ENCODE measurements around the gene CDSN. TPM values are rescaled to one million over a fixed set of nuclear protein-coding genes. Genes with fewer than 3 reads are reported as not detected.

The CDSN gene
- total and polyA plus RNA-seq, 2 of the 8 experiments (the other 6 are each of a cell fraction or from before 2014, with no cell fraction given) = not detected

- ChIA-PET CTCF (ENCODE audit: partially characterized antibody) (interaction anchor here (0.6 to 3.4 kb wide), 8 partner anchors 11 to 276 kb away, joined by 3 to 16 read pairs (median 6); partner anchors contain the start of gene VARS2), POLR2A (ENCODE audit: partially characterized antibody) (interaction anchor here (1.2 kb wide), 1 partner anchor 184 kb away, joined by 5 read pairs; the partner anchor contains the start of gene GTF2H4)
- Histone ChIP-seq H3K18ac (ENCODE audit: extremely low read depth, low read length) (no peak overlapping the region), H2AK5ac (ENCODE audit: low read depth, low read length) (no peak overlapping the region), H2BK20ac (ENCODE audit: low read length) (no peak overlapping the region), H2BK120ac (replicated peaks; ENCODE audit: low read depth, low read length) (no peak overlapping the region), H2AFZ (ENCODE audit: low read length) (no peak overlapping the region; the same call in 1 of the 2 replicates), H3K4me1 (replicated peaks in 1 of 4; ENCODE audit: control insufficient read depth in 3 of 4, insufficient read depth in 4 of 4, low read length in 3 of 4) (peaks cover 0 to 3% (median 0%) of the 10 kb centered on the region in 4 experiments; a peak in 3 of 7 replicates), H2BK15ac (ENCODE audit: low read length) (no peak overlapping the region), H3K36me3 (ENCODE audit: control insufficient read depth in 2 of 4, insufficient read depth in 4 of 4, low read length in 3 of 4) (no peaks in the 10 kb centered on the region), H2BK5ac (ENCODE audit: low read depth, low read length) (no peak overlapping the region), H2BK12ac (ENCODE audit: low read depth, low read length) (no peak overlapping the region), H4K8ac (ENCODE audit: extremely low read depth, insufficient read depth, low read length) (no peak overlapping the region), H3K4me3 (ENCODE audit: extremely low read depth in 1 of 4, insufficient read depth in 2 of 4, low read depth in 3 of 4, low read length in 4 of 4) (no peak overlapping the region), H3K14ac (ENCODE audit: insufficient read length) (no peak overlapping the region), H3K23me2 (ENCODE audit: low read depth, low read length) (no peaks in the 10 kb centered on the region), H3K9me3 (ENCODE audit: insufficient read depth in 2 of 2, low read depth in 1 of 2, low read length in 1 of 2) (no peaks in the 10 kb centered on the region), H3K79me1 (ENCODE audit: low read depth, low read length) (no peaks in the 10 kb centered on the region), H3K4ac (replicated peaks; ENCODE audit: insufficient read length, low read depth, low read length) (no peak overlapping the region), H3K23ac (ENCODE audit: insufficient read length) (no peak overlapping the region), H3K27me3 (replicated peaks in 1 of 4; ENCODE audit: control insufficient read depth in 3 of 4, extremely low read depth in 1 of 4, insufficient read depth in 3 of 4, low read length in 3 of 4) (no peaks in the 10 kb centered on the region), H4K5ac (ENCODE audit: insufficient read length, low read depth, low read length) (no peak overlapping the region), H3K9ac (replicated peaks in 1 of 4; ENCODE audit: extremely low read depth in 1 of 4, low read depth in 3 of 4, low read length in 3 of 4) (no peak overlapping the region), H3K79me2 (ENCODE audit: control insufficient read depth in 1 of 2, insufficient read depth in 2 of 2, low read length in 2 of 2) (no peaks in the 10 kb centered on the region), H4K91ac (replicated peaks; ENCODE audit: insufficient read length, low read length) (no peak overlapping the region), H3K27ac (ENCODE audit: low read depth, low read length) (no peak overlapping the region), H4K20me1 (replicated peaks in 1 of 2; ENCODE audit: control insufficient read depth in 1 of 2, insufficient read depth in 2 of 2, low read length in 2 of 2) (no peaks in the 10 kb centered on the region), H3K4me2 (ENCODE audit: insufficient read depth in 1 of 2, low read depth in 2 of 2, low read length in 2 of 2) (no peak overlapping the region), H3K56ac (replicated peaks; ENCODE audit: insufficient read length, low read depth, low read length) (no peak overlapping the region)
- no peak for FAIRE-seq
- DNase-seq (ENCODE audit: low read depth in 1 of 2, low spot score in 2 of 2) = no peak
- no peak for TF ChIP-seq CEBPB (IDR thresholded peaks at IDR 0.05; ENCODE audit: low read depth, low read length)
- 84% methylated on average over 6 of the region's 6 CpGs; no CpG with 5 or more reads in 1 of the 2 experiments for WGBS, 2 experiments (ENCODE audit: extremely low coverage in 1 of 2, insufficient coverage in 1 of 2, insufficient read length in 1 of 2, insufficient replicate concordance in 2 of 2, low coverage in 1 of 2, low lambda C conversion rate in 2 of 2, missing lambda C conversion rate in 1 of 2)
These were observed 29.3 kb downstream of the CDSN start for GRCh38 chr6:31090973-31091364.

Data from H1 (cell line).